OCI-LY3 (cell line): Measurements from ENCODE around the gene RUNX2.

Source experiments
- CTCF ChIP-seq: fragments of 200-600, 300-600 bp; sonication (generic); IDR thresholded peaks from 2 replicates; pipeline ENCODE4 v1.5.1; 2014; ENCODE audit warnings: antibody characterized with exemption, low read length, low read depth
- EZH2phosphoT487 ChIP-seq: fragments of 200-600 bp; shearing (Covaris generic); IDR thresholded peaks from 2 replicates; pipeline ENCODE4 v1.6.1; 2018; ENCODE audit warnings: antibody characterized with exemption, mixed run types, low read depth

- TF ChIP-seq CTCF: no peak
- no peak for TF ChIP-seq EZH2phosphoT487
Measured at GRCh38 chr6:45647341-45648261, 319.5 kb downstream of the RUNX2 start.
